Ovary (tissue), 3 donors: Measurements from ENCODE around the gene EEFSEC.

Experiments
- CTCF ChIP-seq, 3 donors: fragments of 450-650 bp in 2 of 3; fragments of 200-600 bp in 1 of 3; IDR thresholded peaks; one replicate each; pipeline versions ENCODE4 v1.5.1 to v1.8.0; 2016 to 2022; ENCODE audit warnings: antibody characterized with exemption in 3 of 3, mild to moderate bottlenecking in 1 of 3
- EP300 ChIP-seq: sonication (generic); formaldehyde crosslinking; IDR thresholded peaks from one replicate; pipeline ENCODE4 v1.6.1; 2017; ENCODE audit warnings: antibody characterized with exemption
- POLR2A ChIP-seq: fragments of 450-650 bp; IDR thresholded peaks from one replicate; pipeline ENCODE4 v1.6.1; 2017; ENCODE audit warnings: antibody characterized with exemption, mild to moderate bottlenecking, moderate library complexity
- donor health status: DM: no; HTN: no; CAD: no.

GRCh38 chr3:128151758-128152274 lies 1.5 kb upstream of the EEFSEC start:
- TF ChIP-seq CTCF (IDR thresholded peaks at IDR 0.05), result no peak
- TF ChIP-seq EP300, result no peak
- TF ChIP-seq POLR2A, result no peak
